GM18858 (cell line): ENCODE measurements around the gene CALCOCO1.

Experiments used
- ATAC-seq: cut with Tn5 transposase; IDR thresholded peaks from one replicate; pipeline ENCODE4 v1.9.1; 2021; ENCODE audit not compliant: unreplicated experiment

Gene CALCOCO1

GRCh38 chr12:53664936-53665335, 62.3 kb downstream of the CALCOCO1 start:
- no peak for ATAC-seq

- ATAC-seq = no peak
Measured at GRCh38 chr12:53664191-53664590, 63.1 kb downstream of the CALCOCO1 start.

GRCh38 chr12:53660041-53660440, 67.2 kb downstream of the CALCOCO1 start:
- ATAC-seq = no peak

- no peak for ATAC-seq
Measured at GRCh38 chr12:53659571-53659981, 67.7 kb downstream of the CALCOCO1 start.

GRCh38 chr12:53659011-53659551, 68.2 kb downstream of the CALCOCO1 start:
- no peak for ATAC-seq
